ENCODE data around the gene PRSS36. TPM values are rescaled to one million over a fixed set of nuclear protein-coding genes. Genes with fewer than 3 reads are reported as not detected.
"Not testable (repeated sequence)": the region's sequence is repeated elsewhere in the genome, so short reads cannot be mapped to it uniquely, and the experiment has no call there.

PRSS36 gene
- 1 to 10 TPM; 4.3 to 4.7 TPM for total RNA-seq

DNA sequence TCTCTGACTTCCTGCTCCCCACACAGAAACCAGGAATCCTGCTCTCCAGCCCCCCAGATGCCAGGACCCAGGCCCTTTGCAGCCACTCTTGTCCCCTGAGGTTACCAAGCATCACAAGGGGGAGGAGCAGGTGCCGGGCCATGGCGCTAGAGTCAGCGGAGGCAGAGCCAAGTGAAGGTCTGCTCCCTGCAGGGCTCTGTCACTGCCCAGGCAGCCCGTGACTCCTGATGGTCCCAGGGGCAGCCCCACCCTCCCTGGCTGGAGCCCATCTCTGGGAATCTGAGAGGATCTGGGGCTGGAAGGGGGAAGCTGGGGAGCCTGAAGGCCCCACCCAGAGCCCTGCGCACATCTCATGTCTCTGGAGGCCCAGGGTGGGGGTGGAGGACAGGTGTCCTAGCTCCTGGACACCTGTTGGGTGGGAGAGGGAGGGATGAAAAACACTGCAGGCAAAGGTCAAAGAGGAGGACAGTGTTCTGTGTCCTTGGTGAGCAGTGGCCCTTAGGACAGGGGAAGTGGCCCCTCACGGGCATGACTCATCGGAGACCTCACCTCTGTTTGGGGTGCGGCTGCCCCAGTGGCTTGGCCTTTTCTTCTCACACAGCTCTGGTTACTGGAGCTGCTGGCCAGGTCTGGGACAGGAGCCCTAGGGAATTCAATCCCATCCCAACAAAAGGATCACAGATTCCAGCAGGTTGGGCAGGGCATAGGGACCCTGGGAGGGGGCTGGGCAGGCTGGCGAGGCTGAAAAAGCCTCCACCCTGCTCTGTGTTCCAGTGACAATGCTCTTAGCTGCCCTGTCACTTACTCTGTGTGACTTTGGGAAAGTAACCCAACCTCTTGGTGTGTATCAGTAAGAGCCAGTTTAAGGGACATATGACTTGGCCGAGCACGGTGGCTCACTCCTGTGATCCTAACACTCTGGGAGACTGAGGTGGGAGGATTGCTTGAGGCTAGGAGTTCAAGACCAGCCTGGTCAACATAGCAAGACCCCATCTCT is at the start of gene PRSS36:
TSS of gene PRSS36 (minus strand) at position 173 of the 997 bp plus-strand sequence. CDS start at position 142, 31 bp downstream.
- intact Hi-C loops (cut with DNase I) = loop anchor here (5.0 to 10.0 kb wide), 2 partner anchors 168 to 715 kb away; no protein-coding TSS in a partner anchor
- Histone ChIP-seq H3K27ac (no peak within 1 kb of the TSS), H3K4me3 (no peak within 1 kb of the TSS), H3K9me3 (no peaks in the 10 kb centered on the region), H3K36me3 (no peaks in the 10 kb centered on the region), H3K4me1 (replicated peaks) (no peaks in the 10 kb centered on the region), H3K27me3 (replicated peaks; ENCODE audit: insufficient read depth) (no peaks in the 10 kb centered on the region)
- TF ChIP-seq POLR2A (IDR thresholded peaks at IDR 0.05) = no peak
- TF ChIP-seq POLR2AphosphoS5 (IDR thresholded peaks at IDR 0.05) = no peak
- TF ChIP-seq CTCF (IDR thresholded peaks at IDR 0.05) = no peak
- 75% methylated on average over 11 of the region's 11 CpGs for WGBS
- DNase-seq (ENCODE audit: low spot score) = no peak

DNA sequence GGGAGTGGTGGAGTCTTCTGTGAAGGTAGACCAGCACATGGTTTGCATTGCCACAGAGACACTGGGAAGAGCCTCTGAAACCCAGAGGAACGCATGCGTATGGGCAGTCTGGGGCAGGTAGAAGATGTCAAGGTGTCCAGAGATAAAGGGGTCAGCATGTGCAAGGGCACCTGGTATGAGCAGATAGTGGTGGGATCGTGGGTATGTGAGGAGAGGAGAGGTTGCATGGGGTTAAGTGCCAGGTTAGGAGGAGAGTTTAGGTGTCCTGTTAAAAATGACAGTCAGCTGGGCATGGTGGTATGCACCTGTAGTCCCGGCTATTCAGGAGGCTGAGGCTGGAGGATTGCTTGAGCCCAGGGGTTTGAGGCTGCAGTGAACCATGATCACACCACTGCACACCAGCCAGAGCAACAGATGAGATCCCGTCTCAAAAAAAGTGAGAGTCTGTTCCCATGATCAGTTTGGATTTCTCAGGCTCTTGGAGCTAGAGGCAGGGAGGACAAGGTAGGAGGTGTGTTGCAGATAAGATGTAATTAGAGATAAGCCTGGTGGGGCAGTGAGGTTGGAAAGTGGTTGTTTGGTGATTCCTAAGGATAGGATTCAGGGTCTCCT is 49.7 kb upstream of the PRSS36 start:
- Histone ChIP-seq H3K27ac (no peak overlapping the region), H3K4me3 (no peak overlapping the region)
- 91% methylated on average over 5 of the region's 5 CpGs for WGBS

DNA sequence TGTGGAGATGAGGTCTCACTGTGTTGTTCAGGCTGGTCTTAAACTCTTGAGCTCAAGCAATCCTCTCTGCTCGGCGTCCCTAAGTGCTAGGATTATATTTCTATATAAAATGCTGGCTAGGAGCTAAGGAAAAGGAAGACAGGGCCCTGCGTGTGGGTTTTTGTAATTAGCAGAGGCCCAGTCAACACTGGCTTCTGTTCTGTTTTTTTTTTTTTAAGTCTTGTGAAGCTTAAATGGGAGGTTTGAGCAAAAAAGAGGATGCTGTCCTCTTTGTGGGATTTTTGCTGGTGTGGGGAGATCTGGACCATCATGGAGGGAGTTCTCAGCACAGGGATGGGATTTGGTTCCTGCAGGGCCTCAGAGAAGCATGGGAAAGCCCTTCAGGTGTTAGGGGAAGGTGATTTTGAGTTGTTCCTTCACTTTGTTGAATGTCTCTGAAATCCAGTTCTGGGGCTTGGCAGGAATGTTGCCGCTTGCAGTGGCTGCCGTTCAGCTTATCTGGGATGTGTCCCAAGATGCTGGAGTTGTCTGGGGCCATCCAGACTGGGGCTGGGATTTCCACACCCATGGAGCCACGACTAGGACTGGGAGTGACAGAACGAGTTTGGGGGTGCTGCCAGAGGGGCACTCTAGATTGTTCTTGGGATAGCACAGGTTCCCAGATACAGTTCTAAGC is 48.5 kb upstream of the PRSS36 start:
- intact Hi-C loops (cut with DNase I) = no loop called here
- Histone ChIP-seq H3K4me3 (no peak overlapping the region), H3K27me3 (replicated peaks; ENCODE audit: insufficient read depth) (no peaks in the 10 kb centered on the region), H3K36me3 (peaks cover 6 to 7% of the 10 kb centered on the region in 2 donors), H3K9me3 (no peaks in the 10 kb centered on the region), H3K27ac (no peak overlapping the region), H3K4me1 (replicated peaks) (no peaks in the 10 kb centered on the region)
- DNase-seq (ENCODE audit: low spot score) = no peak
- 46% methylated on average over 7 of the region's 7 CpGs for WGBS
- TF ChIP-seq CTCF (IDR thresholded peaks at IDR 0.05) = no peak
- no peak for TF ChIP-seq POLR2AphosphoS5 (IDR thresholded peaks at IDR 0.05)
- no peak for TF ChIP-seq POLR2A (IDR thresholded peaks at IDR 0.05)

More for the DNA sequence above, 49.7 kb upstream of the PRSS36 start:
- Histone ChIP-seq H3K9me3 (no peaks in the 10 kb centered on the region), H3K4me1 (replicated peaks) (no peaks in the 10 kb centered on the region), H3K27me3 (replicated peaks; ENCODE audit: insufficient read depth) (no peaks in the 10 kb centered on the region), H3K36me3 (peaks cover 0 to 6% of the 10 kb centered on the region in 2 donors)
- DNase-seq (ENCODE audit: low spot score) = no peak
- intact Hi-C loops (cut with DNase I) = no loop called here
- TF ChIP-seq POLR2AphosphoS5 (IDR thresholded peaks at IDR 0.05) = no peak
- TF ChIP-seq POLR2A (IDR thresholded peaks at IDR 0.05) = no peak
- TF ChIP-seq CTCF (IDR thresholded peaks at IDR 0.05) = no peak

GRCh38 chr16:31196324-31197088 is 46.6 kb upstream of the PRSS36 start:
- H3K36me3 ChIP-seq = peaks cover 6 to 16% of the 10 kb centered on the region in 2 donors
- H3K4me1 ChIP-seq (replicated peaks) = no peaks in the 10 kb centered on the region
- no peak for TF ChIP-seq CTCF (IDR thresholded peaks at IDR 0.05)
- TF ChIP-seq POLR2AphosphoS5 (IDR thresholded peaks at IDR 0.05) = no peak
- no peak for TF ChIP-seq POLR2A (IDR thresholded peaks at IDR 0.05)
- WGBS = 85% methylated on average over 17 of the region's 17 CpGs
- H3K4me3 ChIP-seq = no peak overlapping the region
- H3K27ac ChIP-seq = no peak overlapping the region
- H3K27me3 ChIP-seq (replicated peaks; ENCODE audit: insufficient read depth) = no peaks in the 10 kb centered on the region
- intact Hi-C loops (cut with DNase I) = no loop called here
- H3K9me3 ChIP-seq = no peaks in the 10 kb centered on the region
- no peak for DNase-seq (ENCODE audit: low spot score)

GRCh38 chr16:31195861-31196260 is 46.0 kb upstream of the PRSS36 start:
- H3K27me3 ChIP-seq (replicated peaks; ENCODE audit: insufficient read depth); H3K4me1 ChIP-seq (replicated peaks); H3K4me3 ChIP-seq; H3K27ac ChIP-seq; DNase-seq (ENCODE audit: low spot score); H3K9me3 ChIP-seq; intact Hi-C loops (cut with DNase I): not testable (repeated sequence)
- 100% methylated on average over 11 of the region's 11 CpGs for WGBS
- H3K36me3 ChIP-seq = peaks cover 9 to 23% of the 10 kb centered on the region in 2 donors

Measured in prostate gland (tissue), 2 donors.